ENCODE data around the gene ZC3HAV1. TPM values are rescaled to one million over a fixed set of nuclear protein-coding genes. Genes with fewer than 3 reads are reported as not detected.

The ZC3HAV1 gene
- total RNA-seq, 4 donors from 2014 or later: 30.3 to 38.2 (median 31.7) TPM

GRCh38 chr7:139049936-139050335 is 59.6 kb downstream of the ZC3HAV1 start:
- H3K4me3 ChIP-seq: no peak overlapping the region
- H3K27ac ChIP-seq: no peak overlapping the region
- DNase-seq (ENCODE audit: low spot score in 2 of 2): no peak
- no peaks in the 10 kb centered on the region for H3K27me3 ChIP-seq
- WGBS, 2 donors: 56 to 75% methylated on average over 1 of the region's 1 CpG
- no peak for TF ChIP-seq CTCF (IDR thresholded peaks at IDR 0.05)
- TF ChIP-seq EP300 (IDR thresholded peaks at IDR 0.05): no peak
- no peak for TF ChIP-seq POLR2A (IDR thresholded peaks at IDR 0.05)
- H3K4me1 ChIP-seq: peaks cover 0 to 4% (median 0%) of the 10 kb centered on the region in 4 donors
- peaks cover 0 to 92% (median 21%) of the 10 kb centered on the region in 3 donors for H3K36me3 ChIP-seq
- no peaks in the 10 kb centered on the region for H3K9me3 ChIP-seq

GRCh38 chr7:139049111-139049510 is 60.4 kb downstream of the ZC3HAV1 start:
- H3K4me1 ChIP-seq: peaks cover 0 to 7% (median 0%) of the 10 kb centered on the region in 4 donors
- H3K27ac ChIP-seq: peak overlapping the region in 1 of 4 donors; percentile 33
- H3K9me3 ChIP-seq: no peaks in the 10 kb centered on the region
- WGBS, 2 donors: 72 to 73% methylated on average over 7 of the region's 7 CpGs
- peaks cover 0 to 89% (median 17%) of the 10 kb centered on the region in 3 donors for H3K36me3 ChIP-seq
- no peak for DNase-seq (ENCODE audit: low spot score in 2 of 2)
- TF ChIP-seq POLR2A (IDR thresholded peaks at IDR 0.05): no peak
- no peak for TF ChIP-seq CTCF (IDR thresholded peaks at IDR 0.05)
- no peak overlapping the region for H3K4me3 ChIP-seq
- H3K27me3 ChIP-seq: no peaks in the 10 kb centered on the region

GRCh38 chr7:139047970-139048369 is 61.5 kb downstream of the ZC3HAV1 start:
- TF ChIP-seq POLR2A (IDR thresholded peaks at IDR 0.05) (no peak), EP300 (IDR thresholded peaks at IDR 0.05) (no peak), CTCF (IDR thresholded peaks at IDR 0.05) (no peak)
- WGBS, 2 donors: 69 to 72% methylated on average over 3 of the region's 3 CpGs
- no peak for DNase-seq (ENCODE audit: low spot score in 2 of 2)
- no peak overlapping the region for H3K27ac ChIP-seq
- no peaks in the 10 kb centered on the region for H3K9me3 ChIP-seq
- H3K36me3 ChIP-seq: peaks cover 0 to 90% (median 8%) of the 10 kb centered on the region in 3 donors
- H3K4me1 ChIP-seq: peaks cover 0 to 11% (median 0%) of the 10 kb centered on the region in 4 donors
- no peak overlapping the region for H3K4me3 ChIP-seq
- H3K27me3 ChIP-seq: no peaks in the 10 kb centered on the region

GRCh38 chr7:139046143-139046542 is 63.4 kb downstream of the ZC3HAV1 start:
- H3K4me1 ChIP-seq: peaks cover 0 to 11% (median 0%) of the 10 kb centered on the region in 4 donors
- 85 to 88% methylated on average over 6 of the region's 6 CpGs for WGBS, 2 donors
- no peaks in the 10 kb centered on the region for H3K9me3 ChIP-seq
- no peak overlapping the region for H3K27ac ChIP-seq
- peaks cover 0 to 79% (median 0%) of the 10 kb centered on the region in 3 donors for H3K36me3 ChIP-seq
- no peak for DNase-seq (ENCODE audit: low spot score in 2 of 2)
- TF ChIP-seq CTCF (IDR thresholded peaks at IDR 0.05) (no peak), POLR2A (IDR thresholded peaks at IDR 0.05) (no peak), EP300 (IDR thresholded peaks at IDR 0.05) (no peak)
- no peak overlapping the region for H3K4me3 ChIP-seq
- H3K27me3 ChIP-seq: no peaks in the 10 kb centered on the region

GRCh38 chr7:139044813-139045794 is 64.4 kb downstream of the ZC3HAV1 start:
- DNase-seq (ENCODE audit: low spot score in 2 of 2): no peak
- TF ChIP-seq CTCF (IDR thresholded peaks at IDR 0.05): no peak
- no peak for TF ChIP-seq EP300 (IDR thresholded peaks at IDR 0.05)
- TF ChIP-seq POLR2A (IDR thresholded peaks at IDR 0.05): no peak
- peaks cover 0 to 69% (median 0%) of the 10 kb centered on the region in 3 donors for H3K36me3 ChIP-seq
- peaks cover 0 to 11% (median 0%) of the 10 kb centered on the region in 4 donors for H3K4me1 ChIP-seq
- H3K27me3 ChIP-seq: no peaks in the 10 kb centered on the region
- WGBS, 2 donors: 81 to 90% methylated on average over 5 of the region's 5 CpGs
- H3K9me3 ChIP-seq: no peaks in the 10 kb centered on the region
- no peak overlapping the region for H3K27ac ChIP-seq
- no peak overlapping the region for H3K4me3 ChIP-seq
